Endometrium (tissue), 2 donors: Measurements from ENCODE around the gene BNIP1.

ENCODE experiments used
- FAIRE-seq: peaks from 2 replicates; lab custom pipeline; 2012; peaks lifted over from hg19 to GRCh38; lab: Jason Lieb, UNC
- donor health status: control.
- donor health status: control.

BNIP1 gene

DNA sequence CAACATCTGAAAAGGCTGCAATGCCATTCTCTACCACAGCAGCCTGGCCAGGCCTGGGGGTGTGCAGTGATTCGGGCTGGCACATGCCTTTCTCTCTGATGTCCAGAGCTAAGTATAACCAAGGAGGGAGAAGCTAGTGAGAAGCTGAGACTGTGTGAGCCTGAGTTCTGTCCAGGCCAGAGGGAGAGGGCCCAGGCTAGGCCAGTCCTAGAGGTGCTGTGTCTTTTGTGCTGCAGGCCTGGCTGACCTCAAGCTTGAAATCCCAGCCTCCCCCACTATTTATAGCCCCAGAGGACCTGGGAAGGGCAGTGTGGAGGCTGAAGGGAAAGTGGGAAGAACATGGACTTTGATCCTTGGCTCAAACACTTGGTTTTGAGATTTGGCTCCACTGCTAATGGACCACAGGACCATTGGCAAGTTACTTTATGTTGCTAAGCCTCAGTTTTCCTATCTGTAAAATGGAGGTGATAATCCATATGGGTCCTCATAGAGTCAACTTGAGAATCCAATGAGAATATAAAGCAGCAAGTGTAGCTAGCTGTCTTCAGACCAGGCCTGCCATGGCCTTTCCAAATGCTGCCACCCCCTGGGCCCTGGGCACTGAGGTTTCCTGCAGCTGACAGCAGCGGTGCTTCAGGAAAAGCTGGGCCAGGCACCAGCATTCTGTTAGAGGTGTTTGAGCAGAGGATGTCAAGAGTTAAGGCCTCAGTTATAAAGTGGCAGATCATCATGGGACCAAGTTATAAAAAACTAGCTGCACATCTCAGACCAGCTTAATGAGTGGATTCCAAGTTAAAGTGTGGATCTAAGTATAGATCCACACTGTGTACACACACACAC lies 21.1 kb downstream of the BNIP1 start:
- no peak for FAIRE-seq

DNA sequence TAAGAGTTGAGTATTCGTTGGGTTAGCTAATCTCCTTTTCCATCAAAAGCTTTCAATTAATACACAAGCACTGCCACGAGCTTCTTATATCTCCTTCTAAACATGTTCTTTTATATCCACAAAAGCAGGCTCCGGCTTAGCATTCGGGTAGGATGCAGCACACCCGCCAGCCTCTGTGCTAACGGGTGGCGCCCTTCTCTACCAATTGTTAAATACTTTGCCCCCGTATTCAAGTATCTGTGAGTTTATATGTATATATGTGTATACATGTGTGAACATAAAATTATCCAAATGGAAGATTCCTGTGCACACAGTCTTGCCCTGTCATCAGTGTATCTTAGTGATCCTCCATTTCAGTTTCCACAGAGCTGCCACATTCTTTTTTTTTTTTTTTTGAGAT lies 27.8 kb downstream of the BNIP1 start:
- no peak for FAIRE-seq

DNA sequence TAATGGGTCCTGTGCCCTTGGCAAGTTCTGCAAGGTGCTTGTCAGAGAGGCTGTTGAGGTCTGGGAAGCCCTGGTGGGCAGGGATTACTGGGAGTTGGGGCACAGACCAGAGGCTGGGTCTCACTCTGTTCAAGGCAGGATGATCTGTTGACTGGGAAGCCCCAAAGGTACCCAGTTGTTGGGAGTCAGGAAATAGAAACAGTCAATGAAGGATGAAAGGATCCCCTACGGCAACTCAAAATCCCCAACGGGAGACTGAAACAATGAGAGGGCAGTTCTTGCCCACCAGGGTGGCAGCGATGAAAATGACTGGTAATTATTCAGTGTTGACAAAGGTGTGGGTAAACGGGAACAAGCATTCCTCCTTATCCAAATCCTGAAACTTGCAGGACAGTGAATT lies 31.2 kb downstream of the BNIP1 start:
- FAIRE-seq: no peak

DNA sequence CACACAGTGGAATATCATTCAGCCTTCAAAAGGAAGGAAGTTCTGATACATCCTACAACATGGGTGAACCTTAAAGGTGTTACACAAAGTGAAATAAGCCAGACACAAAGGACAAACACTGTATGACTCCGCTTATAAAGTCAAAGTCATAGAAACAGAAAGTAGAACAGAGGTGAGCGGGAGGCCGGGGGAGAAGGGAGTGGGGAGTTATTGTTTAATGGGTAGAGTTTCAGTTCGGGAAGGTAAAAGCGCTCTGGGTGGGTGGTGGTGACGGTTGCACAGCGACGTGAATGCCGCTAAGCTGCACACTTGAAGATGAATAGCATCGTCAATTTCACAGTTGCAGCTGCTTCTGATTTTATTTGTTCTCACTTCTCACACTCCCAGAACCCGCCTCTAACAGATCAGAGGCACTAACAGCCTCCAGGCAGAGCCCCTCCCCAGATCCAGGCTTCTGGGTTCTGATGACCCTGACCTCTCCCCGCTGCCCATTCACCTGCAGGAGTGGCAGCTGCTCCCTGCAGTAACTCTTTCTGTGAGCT lies 34.1 kb downstream of the BNIP1 start:
- FAIRE-seq: no peak

DNA sequence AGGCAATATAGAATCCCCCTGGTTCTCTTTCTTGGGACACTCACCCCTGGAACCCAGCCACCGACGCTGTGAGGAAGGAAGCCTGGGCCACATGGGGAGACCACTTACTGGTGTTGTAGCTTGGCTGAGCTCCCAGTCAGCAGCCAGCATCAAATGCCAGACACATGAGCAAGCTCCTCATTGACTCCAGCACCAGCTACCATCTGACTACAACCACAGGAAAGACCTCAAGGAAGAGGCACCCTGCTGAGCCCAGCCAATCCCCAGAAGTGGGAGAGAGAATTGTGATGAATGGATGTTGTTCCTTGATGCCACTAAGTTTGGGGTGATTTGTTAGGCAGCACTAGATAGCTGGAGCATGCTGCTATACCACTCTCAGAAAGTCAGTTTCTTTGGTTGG lies 36.0 kb downstream of the BNIP1 start:
- FAIRE-seq: no peak

DNA sequence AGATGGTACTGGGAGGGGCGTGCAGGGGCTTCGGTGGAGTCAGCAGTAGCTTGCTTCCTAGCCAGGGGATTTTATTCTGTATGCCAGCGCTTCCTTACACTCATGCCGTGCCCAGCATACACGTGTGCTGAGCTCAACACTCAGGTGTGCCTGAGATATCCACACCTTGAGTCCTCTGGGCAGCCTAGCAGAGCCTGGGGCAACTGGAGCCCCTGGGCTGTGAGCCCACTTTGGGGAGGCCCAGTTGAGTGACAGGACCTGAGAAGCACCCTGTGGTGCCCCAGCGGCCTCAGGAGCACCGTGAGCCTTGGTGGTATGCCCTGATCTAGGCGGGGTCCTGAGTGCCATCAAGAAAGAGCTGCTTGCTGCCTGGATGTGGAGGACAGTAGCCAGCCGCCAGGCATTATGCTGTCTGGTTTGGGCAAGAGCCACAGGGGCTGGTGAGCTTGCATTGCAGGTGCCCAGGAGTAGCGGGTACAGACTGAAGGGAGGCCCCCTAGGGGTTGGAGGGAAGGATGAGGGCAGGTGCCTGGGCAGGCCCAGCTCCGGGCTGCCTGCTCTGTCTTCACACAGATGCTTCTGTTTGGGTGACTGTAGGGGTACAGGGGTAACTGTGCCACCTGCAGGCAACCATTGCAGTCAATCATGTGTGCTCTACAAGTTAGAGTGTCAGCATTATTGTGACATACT lies 42.9 kb downstream of the BNIP1 start:
- FAIRE-seq: no peak

DNA sequence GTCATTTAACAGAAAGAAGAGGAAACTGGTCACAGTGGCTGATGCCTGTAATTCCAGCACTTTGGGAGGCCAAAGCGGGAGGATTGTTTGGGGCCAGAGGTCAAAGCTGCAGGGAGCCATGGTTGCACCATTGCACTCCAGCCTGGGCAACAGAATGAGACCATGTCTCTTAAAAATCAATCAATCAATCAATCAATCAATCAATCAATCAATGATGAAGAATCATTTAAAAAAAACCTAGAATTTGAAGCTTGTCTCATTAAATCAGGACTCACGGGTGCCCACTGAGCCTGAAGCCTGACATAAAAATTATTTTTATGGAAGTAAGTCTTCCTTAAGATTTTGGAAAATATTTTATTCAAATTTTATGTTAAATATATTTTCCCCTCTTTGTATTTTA lies 43.9 kb downstream of the BNIP1 start:
- FAIRE-seq: no peak

DNA sequence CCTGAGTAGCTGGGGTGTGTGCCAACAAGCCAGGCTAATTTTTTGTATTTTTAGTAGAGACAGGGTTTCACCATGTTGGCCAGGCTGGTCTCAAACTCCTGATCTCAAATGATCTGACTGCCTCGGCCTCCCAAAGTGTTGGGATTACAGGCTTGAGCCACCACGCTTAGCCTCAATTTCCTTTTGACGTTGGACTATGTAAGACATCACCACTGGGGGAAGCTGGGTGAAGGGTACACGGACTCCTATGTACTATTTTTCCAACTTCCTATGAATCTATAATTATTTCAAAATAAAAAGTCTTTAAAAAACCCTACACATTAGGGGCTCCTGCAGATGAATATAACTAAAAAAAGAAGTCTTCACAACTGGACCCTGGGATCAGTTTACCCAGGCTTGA lies 46.7 kb downstream of the BNIP1 start:
- no peak for FAIRE-seq

DNA sequence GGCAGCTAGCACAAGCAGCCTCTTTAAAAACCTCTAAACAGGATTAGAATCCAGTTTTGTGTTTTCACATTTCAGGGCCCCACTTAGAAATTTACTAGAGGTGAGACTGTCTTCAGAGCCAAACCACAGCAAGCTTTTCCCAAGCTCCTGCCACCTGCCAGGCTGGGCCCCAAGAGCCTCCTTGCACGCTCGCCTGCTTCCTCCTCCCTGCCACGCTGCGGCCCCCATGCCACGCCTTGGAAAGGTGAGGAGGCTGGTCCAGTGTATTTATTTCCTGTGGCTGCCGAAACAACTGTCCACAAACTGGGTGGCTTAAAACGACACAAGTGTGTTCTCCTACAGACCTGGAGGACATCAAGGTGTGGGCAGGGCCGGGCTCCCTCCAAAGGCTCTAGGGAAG lies 47.2 kb downstream of the BNIP1 start:
- no peak for FAIRE-seq

DNA sequence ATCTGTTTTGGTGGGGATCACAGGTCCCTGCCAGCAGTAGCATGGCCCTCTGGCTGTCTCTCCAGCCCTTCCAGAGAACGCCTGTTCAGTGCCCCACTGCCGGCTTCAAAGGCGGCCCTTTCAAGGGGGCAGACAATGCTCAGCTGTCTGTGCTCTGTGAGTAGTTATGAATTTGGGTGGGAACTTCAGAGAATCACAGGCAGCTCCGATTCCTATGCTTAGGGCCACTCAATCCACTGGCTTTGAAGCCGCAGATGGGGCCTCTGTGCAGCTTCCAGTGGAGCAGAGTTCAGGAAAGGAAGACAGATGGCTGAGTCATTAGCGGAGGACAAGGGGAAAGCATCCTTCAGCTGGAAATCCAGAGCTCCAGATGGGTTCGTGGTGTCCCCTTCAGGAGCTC lies 48.2 kb downstream of the BNIP1 start:
- FAIRE-seq: no peak

DNA sequence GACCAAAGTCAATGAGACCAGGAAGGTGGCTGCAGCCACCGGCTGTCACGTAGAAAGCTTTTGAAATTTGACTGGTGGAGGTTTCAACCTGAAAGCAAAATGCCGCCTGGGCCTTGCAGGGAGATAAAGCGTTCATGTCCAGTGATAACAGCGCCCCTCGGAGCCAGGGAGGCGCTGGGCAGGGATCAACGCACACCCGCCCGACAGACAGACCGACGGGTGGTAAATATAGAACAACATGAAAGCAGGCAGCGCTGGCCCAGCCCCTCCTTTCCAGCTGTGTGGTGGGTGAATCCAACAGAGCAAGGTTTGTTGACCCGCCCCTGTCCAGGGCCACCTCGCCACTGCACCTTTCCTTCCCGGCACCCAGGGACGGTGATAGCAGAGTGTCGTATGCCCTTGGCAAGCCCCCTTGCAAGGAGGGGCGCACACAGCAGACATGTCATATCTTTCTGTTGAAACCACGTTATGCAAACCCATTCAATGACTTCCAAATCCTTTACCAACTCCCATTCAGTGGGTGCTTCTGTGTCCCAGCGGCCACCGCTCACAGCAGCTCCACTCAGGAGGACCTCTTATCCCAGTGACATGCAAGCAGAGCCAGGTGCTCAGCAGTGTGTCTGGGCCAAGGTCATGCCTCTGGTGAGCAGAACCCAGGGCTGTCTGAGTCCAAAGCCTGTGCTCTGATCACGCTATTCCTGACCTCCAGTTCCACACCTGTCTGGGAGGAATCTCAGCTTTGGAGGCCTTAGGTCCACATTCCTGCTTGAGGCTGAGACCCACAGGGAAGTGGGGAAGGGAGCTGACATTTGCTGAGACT lies 52.0 kb downstream of the BNIP1 start:
- FAIRE-seq: no peak

DNA sequence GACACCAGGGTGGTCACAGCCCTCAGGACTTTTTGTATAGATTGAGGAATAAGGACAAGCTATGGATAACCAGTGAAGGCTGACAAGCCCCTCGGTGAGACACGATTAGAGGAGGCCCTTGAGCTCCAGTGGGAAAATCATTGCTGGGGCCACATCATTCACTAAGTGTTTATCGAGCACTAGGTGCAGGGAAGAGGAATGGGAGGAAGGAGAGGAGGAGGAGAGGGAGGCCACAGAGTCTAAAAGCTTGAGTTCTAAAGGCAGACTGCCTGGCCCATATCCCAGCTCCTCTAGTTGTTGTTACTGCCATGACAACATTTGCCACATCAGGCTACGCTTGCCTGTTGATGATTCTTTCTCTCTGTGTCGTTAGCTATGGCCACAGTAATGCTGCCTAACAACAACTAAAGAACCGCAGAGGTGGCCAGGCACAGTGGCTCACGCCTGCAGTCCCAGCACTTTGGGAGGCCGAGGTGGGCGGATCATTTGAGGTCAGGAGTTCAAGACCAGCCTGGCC lies 53.1 kb downstream of the BNIP1 start:
- FAIRE-seq: no peak

DNA sequence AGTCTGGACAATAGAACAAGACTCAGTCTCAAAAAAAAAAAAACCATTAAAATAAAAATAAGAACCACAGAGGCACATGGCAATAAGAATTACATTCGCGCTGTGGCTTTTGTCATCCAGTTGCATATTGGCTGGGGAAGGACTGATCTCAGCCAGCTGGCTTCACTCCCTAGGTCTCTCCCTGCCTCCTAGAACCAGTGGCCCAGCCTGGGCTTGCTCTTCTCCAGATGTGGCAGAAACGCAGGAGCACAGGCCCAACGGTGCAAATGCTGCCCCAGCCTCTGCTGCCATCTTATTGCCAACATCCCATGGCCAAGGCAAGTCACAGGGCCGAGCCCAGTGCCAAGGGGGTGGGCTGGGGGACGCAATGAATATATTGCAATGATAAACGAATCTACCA lies 53.7 kb downstream of the BNIP1 start:
- no peak for FAIRE-seq

DNA sequence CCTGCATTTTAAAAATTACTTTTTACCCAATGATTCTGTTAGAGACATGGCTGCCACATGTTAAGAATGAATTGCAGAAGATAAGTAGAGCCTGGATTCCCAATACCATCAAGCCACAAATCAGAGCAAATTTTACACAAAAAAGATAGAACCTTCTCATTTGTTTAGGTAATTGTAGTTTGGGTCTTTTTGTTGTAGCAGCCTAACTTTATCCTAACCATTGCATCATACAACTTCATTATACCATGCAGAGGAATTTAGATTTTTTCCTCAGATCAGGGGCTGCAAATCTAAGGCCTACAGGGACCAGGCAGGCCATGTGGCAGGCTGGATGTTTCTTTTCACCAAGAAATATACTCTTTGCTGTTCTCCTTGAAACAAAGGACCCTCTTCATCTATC lies 56.0 kb downstream of the BNIP1 start:
- no peak for FAIRE-seq

DNA sequence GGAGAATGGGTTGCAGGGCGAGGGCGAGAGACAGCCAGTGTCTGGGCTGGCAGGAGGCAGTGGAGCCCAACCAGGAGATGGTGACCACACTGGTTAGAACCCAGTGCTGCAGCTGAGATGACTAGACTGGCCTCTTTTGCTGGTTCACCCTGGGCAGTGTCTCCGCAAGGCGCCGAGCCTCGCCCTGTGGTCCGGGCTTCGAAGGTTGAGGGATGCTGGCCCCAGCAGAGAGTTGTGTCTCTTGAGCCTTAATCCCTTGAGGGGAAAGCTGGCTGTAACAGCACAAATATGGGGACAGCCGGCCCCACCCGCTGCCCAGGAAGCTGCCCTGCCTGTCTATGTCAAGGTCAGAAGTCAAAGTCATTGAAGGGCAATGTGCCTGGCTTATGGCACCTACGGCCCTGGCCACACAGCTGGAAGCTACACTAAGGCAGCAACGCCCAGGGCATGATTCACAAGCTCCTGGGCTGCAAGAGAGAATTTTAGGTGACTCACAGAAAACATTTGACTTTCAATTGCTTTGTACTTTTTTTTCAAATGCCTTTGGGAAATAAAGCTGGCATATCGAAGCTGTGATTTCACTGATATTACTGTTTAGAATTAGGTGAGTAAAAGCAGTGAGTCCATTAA lies 57.4 kb downstream of the BNIP1 start:
- no peak for FAIRE-seq

DNA sequence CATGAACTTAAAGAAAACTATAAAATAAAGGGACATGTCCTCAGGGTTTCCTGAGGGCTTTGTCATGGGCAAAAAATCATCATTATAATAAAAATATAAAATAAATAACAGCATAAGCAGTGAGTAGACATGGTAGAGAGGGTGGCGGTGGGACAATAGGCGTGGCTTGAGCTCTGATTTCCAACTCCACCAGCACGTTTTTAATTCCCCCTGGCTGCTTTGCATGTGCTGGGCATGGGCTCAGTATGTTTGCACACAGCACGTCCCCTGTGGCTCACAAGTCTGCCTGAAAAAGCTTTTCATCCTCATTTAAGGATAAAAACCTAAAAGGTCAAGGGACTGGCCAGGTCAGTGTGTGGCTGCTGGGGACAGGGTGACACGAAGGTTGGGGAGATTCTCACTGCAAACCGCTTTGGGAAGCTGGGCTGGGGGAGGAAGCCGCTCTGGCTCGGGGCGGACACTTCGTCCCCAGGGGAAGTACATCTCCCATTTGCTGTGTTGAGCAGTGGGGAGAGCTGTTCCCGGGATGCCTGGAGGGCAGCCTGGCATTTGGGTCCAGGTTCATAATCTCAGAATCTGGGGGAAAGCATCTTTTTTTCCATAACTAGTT lies 58.0 kb downstream of the BNIP1 start:
- no peak for FAIRE-seq

DNA sequence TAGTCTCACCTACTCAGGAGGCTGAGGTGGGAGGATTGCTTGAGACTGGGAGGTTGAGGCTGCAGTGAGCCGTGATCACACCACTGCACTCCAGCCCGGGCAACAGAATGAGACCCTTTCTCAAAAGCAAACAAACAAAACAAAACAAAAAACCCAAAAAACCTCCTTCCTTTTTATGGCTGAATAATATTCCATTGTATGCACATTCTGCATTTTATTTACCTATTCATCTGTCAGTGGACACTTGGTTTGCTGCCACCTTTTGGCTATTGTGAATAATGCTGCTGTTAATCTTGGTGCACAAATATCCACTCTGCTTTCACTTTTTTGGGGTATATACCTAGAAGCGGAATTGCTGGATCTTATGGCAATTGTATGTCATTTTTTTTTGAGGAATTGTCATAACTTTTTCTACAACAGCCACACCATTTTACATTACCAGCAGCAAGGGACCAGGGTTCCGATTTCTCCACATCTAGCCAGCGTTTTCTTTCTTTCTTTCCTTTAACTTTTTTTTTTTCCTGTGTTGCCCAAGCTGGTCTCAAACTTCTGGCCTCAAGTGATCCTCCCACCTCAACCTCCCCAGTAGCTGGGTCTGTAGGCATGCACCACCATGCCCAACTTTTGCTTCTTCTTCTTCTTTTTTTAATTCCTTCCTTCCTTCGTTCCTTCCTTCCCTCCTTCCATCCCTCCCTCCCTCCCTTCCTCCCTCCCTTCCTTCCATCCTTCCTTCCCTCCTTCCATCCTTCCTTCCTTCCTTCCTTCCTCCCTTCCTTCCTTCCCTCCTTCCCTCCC lies 60.1 kb downstream of the BNIP1 start:
- FAIRE-seq: no peak

DNA sequence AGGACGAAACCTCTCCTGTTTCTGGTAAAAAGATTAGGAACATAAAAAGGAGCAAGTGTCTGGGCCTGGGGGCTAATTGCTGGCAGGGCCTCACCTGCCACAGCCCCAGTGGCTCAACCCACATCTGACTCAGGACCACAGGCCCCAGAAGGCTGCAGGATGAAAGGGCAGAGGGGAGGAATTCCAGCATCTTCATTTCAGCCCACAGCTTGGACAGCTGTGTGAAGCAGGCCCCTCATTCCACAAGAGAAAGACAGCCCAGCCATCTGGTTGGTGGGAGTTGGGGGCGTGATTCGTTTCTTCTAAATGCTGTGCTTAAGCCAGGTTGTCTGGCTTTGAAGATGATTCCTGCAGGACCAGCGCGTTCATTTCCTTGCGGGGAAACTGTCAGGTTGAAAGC lies 61.6 kb downstream of the BNIP1 start:
- FAIRE-seq: no peak

DNA sequence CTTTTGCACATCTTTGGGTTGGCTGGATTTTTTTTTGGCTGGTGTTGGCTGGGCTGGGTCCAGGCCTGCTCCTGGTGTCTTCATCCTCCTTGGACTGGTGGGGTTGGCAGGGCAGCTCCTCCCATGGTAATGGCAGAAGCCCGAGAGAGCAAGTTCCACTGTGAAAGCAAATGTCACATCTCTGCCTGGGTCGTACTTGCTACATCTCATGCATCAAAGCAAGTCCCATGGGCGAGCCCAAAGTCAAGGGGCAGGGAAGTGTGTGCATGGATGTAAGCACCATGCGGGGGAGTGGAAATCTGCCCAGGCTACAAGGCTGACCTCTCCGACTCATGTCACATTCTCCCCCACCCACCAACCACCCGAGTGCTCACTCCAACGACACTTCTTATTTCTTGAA lies 64.0 kb downstream of the BNIP1 start:
- no peak for FAIRE-seq

DNA sequence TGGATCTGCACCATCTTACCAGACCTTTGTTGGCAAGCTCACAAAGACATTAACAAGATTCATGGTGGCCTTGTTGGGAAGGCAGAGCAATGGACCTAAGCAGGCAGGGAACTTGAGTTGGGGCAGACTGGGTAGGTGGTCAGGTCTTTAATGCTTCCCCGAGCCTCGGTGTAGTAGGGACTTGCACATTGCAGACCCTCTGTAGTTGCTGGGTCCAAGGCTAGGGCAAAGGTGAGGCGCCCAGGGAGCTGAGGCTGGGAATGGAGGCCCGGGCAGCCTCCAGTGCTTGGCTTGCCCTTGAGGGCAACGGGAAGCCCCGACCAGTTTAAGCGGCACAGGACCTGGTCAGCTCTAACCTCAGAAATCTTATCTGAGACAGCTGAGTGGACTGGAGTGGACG lies 66.5 kb downstream of the BNIP1 start:
- no peak for FAIRE-seq

DNA sequence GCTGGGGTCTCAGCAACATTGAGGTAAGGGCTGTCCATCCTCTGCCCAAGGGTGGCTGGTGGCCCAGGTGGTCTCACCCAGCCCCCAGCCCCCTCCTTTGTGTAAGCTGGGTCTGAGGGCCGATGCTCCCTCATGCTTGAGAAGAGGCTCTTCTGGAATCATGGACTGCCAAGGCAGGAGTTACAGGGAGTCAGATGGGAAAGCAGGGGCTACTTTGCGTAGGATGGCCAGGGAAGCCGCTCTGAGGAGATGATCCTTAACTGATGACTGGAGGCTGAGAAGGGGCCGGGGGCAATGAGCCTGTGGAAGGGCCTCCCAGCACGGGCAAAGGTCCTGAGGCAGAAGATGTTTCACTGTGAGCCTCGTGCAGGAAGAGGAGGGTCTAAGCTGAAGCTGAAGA lies 67.0 kb downstream of the BNIP1 start:
- no peak for FAIRE-seq
